GM18526 (cell line): ENCODE results near the gene FDXACB1.

Source experiments
- POLR2A ChIP-seq: IDR thresholded peaks from 3 replicates; pipeline ENCODE4 v1.6.1; 2011; ENCODE audit not compliant: insufficient read length; ENCODE audit errors: extremely low read depth

Gene FDXACB1

GRCh38 chr11:111913031-111913861 is 34.3 kb upstream of the FDXACB1 start:
- TF ChIP-seq POLR2A, result no peak

DNA sequence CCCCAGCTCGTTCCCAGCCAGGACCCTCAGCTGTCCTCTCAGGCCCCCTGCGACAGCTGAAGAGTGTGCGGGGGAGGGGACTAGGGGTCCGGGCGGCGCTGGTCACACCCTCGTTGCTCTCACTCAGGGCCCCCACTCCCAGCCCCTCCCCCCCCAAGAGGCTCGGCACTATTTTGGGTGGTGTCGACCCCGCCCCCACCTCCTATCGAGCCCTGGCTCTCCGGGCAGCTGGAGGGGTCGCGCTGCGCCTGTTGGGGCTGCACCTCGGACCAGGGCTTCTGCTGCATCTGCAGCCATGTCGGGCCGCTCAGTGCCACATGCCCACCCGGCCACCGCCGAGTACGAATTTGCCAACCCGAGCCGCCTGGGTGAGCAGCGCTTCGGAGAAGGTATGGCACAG is 33.6 kb upstream of the FDXACB1 start, which contains the start of gene HSPB2:
TSS of gene HSPB2 (plus strand) at position 200 of the 400 bp plus-strand sequence. CDS start at position 296, 96 bp downstream.
- no peak for TF ChIP-seq POLR2A

DNA sequence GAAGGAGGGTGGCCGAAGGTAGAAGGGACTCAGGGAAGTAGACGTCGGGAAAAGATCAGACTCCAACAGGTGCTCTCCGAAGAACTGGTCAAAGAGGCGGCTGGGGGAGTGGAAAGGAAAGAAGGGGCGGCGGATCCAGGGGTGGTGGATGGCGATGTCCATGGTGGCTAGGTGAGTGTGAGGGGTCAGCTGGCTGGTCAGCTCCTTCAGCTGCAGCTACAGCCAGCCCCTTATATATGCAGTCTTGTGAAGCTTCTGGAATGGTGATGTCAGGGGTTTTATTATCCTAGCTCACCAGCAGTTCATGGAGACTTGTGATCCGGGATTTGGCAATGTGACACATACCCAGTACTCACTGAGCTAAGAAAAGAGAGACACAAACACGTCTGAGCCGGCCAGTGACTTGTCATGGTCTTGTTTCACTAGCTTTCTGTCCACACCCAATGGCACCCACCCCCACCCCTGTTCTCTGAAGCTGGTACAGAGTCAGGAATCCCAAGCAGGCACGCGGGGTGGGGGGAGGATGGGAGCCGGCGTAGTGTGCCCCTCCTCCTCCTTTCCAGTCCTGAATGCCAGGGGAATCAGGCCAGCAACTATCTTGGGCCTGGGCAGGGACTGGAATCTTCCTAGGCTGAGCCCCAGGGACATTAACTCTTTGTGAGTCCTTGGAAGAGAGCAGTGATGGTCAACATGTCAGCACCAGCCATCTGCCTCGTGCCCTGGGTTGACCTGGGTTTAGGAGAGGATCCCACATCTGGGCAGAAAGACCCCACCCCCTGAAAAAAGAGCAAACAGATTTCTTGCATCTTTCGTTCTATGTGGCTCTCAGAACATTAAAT is 32.8 kb upstream of the FDXACB1 start, which contains the start of gene CRYAB:
TSS of gene CRYAB (minus strand) at position 208 of the 839 bp plus-strand sequence. CDS start at position 162, 46 bp downstream.
- no peak for TF ChIP-seq POLR2A

GRCh38 chr11:111910676-111911562 is 32.0 kb upstream of the FDXACB1 start:
- TF ChIP-seq POLR2A, result no peak

GRCh38 chr11:111909378-111909777 is 30.4 kb upstream of the FDXACB1 start:
- TF ChIP-seq POLR2A, result no peak

DNA sequence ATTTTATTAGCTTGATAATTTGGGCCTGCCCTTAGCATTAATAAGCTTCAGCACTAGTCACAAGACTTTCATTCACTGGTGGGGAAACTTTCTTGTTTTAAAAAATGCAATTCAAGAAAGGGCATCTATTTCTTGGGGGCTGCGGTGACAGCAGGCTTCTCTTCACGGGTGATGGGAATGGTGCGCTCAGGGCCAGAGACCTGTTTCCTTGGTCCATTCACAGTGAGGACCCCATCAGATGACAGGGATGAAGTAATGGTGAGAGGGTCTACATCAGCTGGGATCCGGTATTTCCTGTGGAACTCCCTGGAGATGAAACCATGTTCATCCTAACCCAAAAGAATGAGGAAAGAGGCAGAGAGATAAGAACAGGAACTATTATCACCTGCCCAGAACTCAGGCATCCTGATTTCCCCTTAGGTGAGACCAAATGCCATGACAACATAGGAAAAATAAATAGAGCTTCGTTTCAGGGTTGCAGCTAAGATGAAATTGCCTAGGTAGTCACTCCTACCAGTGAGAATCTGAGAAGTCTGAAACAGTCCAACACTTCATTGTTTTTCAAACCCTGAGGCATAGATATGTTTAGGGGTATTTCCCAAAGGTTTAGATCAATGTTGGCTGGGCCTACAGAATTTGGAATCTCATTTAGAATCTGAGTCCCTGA is 29.8 kb upstream of the FDXACB1 start:
- no peak for TF ChIP-seq POLR2A

DNA sequence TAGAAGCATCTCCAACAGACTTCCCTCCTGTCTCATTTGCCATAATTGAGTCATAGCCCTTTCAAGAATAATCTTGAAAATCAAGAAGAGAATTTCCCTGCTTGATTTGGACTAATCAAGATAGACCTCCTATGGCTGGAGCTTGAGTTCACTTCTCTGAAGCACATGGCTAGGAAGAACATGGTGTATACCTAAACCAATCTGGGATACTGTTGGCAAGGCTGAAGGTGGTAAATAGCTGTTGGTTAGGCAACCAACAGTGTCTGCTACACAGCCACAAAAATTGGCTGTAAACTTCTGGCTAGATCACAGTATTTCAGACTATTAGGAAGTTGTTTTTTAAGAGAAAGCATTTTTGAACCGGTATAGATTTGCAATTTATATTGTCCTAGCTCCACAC is 27.7 kb upstream of the FDXACB1 start:
- TF ChIP-seq POLR2A, result no peak

DNA sequence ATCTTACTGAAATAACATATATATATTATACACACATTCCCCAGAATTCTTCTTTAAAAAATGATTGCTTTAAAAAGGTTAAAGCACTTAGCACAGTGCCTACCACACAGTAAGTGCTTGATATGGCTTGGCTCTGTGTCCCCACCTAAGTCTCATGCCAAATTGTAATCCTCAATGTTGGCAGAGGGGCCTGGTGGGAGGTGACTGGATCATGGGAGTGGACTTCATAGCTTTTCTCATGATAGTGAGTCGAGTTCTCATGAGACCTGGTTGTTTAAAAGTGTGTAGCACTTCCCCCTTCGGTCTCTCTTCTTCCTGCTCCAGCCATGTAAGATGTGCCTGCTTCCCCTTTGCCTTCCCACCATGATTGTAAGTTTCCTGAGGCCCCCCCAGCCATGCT is 26.4 kb upstream of the FDXACB1 start:
- no peak for TF ChIP-seq POLR2A

DNA sequence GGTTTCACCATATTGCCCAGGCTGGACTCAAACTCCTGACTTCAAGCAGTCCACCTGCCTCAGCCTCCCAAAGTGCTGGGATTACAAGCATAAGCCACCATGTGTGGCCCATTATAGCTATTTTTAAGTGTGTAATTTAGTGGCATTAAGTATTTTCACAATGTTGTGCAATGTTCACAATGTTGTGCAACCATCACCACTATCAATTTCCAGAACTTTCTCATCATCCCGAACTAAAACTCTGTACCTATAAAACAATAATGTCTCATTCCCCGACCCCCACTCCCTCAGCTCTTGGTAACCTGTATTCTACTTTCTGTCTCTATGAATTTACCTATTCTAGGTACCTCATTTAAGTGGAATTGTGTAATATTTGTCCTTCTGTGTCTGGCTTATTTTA is 7.9 kb upstream of the FDXACB1 start:
- TF ChIP-seq POLR2A, result no peak

- TF ChIP-seq POLR2A, result no peak
Measured at GRCh38 chr11:111886032-111886431, 7.1 kb upstream of the FDXACB1 start.

- TF ChIP-seq POLR2A, result no peak
Measured at GRCh38 chr11:111882202-111882601, 3.2 kb upstream of the FDXACB1 start.

DNA sequence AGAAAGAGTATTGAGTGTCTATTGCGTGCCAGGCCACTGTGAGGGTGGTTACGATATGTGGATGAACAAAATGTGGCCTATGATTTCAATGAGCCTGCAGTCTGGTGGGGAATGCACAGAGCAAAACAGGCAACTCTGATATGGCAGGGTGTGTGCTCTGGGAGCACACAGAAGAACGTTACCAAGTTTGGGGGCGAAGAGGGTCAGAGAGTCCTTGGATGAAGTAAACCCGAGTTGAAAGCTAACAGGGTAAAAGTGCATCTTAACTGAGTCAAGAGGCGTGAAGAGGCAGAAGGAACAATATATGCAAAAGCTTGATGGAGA is 634 bp upstream of the FDXACB1 start:
- TF ChIP-seq POLR2A, result no peak

DNA sequence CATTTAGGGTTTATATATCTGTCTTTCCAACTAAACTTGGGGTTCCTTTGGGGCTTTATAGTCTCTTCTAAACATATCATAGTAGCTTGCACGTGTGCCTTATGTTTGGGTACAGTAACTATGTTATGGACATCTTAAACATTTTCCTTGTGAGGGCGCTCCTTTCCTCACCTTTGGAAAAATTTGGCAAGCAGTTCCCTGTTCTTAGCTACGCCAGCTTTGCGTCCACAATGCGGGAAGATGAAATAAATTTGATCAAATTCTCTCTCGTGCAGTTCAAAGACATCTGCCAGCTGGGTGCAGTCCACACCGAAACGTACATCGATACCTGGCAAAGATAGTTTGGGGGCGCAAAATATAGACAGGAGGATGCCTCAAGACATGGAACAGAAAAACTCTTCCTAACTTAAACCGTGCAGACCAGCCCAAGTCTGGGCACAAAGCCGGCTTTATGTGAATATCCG is 548 bp downstream of the FDXACB1 start:
- no peak for TF ChIP-seq POLR2A

- TF ChIP-seq POLR2A, result no peak
Measured at GRCh38 chr11:111871693-111872161, 7.2 kb downstream of the FDXACB1 start.

- TF ChIP-seq POLR2A, result peak; percentile 56
Measured at GRCh38 chr11:111870886-111871692, 7.9 kb downstream of the FDXACB1 start, which contains the start of gene ALG9. ALG9 (minus strand) TSS chr11:111871581; CDS start chr11:111871482, 99 bp downstream.
